Duodenal mucosa (tissue), 2 donors: ENCODE results near the gene OSGIN1.

Source experiments
- H3K27ac ChIP-seq: one replicate; pipeline ENCODE4 v1.7.0; 2013; ENCODE audit warnings: low read depth, low read length
- H3K27me3 ChIP-seq, 2 donors: one replicate each; pipeline ENCODE4 v1.7.0; 2013; ENCODE audit warnings: low read length in 2 of 2, control low read depth in 1 of 2; ENCODE audit not compliant: insufficient read depth in 2 of 2, control insufficient read depth in 1 of 2
- H3K36me3 ChIP-seq, 2 donors: one replicate each; pipeline ENCODE4 v1.7.0; 2013; ENCODE audit warnings: low read length in 2 of 2, control low read depth in 1 of 2; ENCODE audit not compliant: insufficient read depth in 2 of 2, control insufficient read depth in 1 of 2
- H3K4me1 ChIP-seq, 2 donors: one replicate each; pipeline ENCODE4 v1.7.0; 2013; ENCODE audit warnings: low read length in 2 of 2, control low read depth in 1 of 2; ENCODE audit not compliant: insufficient read depth in 2 of 2, control insufficient read depth in 1 of 2
- H3K4me3 ChIP-seq, 2 donors: one replicate each; pipeline ENCODE4 v1.7.0; 2013; ENCODE audit warnings: low read length in 2 of 2, low read depth in 1 of 2
- H3K9ac ChIP-seq, 2 donors: one replicate each; pipeline ENCODE4 v1.7.0; 2013; ENCODE audit warnings: low read length in 2 of 2, low read depth in 1 of 2
- H3K9me3 ChIP-seq, 2 donors: one replicate each; pipeline ENCODE4 v1.7.0; 2013; ENCODE audit warnings: low read length in 2 of 2, control low read depth in 1 of 2; ENCODE audit not compliant: control insufficient read depth in 1 of 2

The OSGIN1 gene

DNA sequence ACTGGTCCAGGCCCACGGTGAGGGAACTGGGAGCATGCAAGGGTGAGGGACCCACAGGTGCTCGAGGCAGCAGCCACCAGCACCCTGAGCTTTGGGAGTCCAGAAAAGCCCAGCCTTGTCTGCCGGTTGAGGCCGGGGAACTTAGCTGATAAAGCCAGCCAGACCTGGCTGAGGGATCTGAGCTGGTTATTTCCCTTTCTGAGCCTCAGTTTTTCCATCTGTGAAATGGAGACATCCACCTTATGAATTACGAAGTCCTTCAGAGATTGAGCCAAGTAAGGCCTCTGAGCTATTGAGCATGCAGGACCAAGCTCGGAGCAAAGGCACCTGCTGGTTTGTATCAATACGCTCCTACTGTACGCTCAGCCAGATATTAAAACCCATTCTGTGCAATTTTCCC, 28.8 kb downstream of the OSGIN1 start:
- Histone ChIP-seq H3K9ac (no peak overlapping the region), H3K4me3 (no peak overlapping the region), H3K36me3 (no peaks in the 10 kb centered on the region), H3K4me1 (no peaks in the 10 kb centered on the region), H3K27me3 (no peaks in the 10 kb centered on the region), H3K27ac (no peak overlapping the region), H3K9me3 (peaks cover 7 to 10% of the 10 kb centered on the region in 2 donors)

DNA sequence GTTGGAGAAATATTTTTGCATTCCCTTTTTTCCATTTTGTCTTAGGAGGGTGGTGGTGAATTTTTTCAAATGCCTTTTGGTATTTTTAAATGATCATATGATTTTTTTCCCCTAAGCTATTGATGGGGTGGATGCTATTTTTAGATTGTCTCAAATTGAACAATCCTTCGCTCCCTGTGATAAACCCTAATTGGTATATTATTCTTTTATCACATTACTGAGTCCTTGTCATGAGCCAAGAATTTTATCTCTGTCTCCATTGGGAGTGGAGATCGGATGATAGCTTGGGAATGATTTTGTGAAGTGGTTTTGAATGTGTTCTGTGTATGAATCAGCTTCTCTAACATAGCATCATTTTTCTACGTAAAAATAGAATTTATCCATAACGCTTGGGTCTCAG, 30.5 kb downstream of the OSGIN1 start:
- Histone ChIP-seq H3K9ac (no peak overlapping the region), H3K27me3 (no peaks in the 10 kb centered on the region), H3K9me3 (peaks cover 4 to 6% of the 10 kb centered on the region in 2 donors), H3K4me3 (no peak overlapping the region), H3K4me1 (no peaks in the 10 kb centered on the region), H3K36me3 (no peaks in the 10 kb centered on the region), H3K27ac (no peak overlapping the region)

DNA sequence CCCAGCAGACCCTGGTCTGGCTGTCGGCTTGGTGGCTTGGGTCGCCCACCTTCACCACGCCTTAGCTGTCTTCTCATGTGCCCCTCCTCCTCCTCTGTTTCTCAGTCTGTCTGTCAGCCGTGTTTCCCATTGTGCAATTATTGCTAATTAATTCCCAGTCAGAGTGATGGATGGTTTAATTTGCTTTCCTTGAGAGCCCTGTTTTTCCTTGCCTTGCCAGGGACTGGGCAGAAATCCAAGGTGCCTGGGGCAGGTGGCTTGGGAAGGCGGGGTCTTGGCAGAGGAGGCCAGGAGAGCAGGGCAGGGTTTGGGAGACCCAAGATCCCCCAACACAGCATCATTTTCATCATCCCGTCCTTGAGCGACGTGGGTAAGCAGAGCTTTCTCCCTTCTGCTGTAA, 36.3 kb downstream of the OSGIN1 start:
- no peak overlapping the region for H3K4me3 ChIP-seq
- H3K4me1 ChIP-seq: peaks cover 5 to 8% of the 10 kb centered on the region in 2 donors
- no peak overlapping the region for H3K9ac ChIP-seq
- peaks cover 4 to 11% of the 10 kb centered on the region in 2 donors for H3K27me3 ChIP-seq
- no peaks in the 10 kb centered on the region for H3K36me3 ChIP-seq
- no peak overlapping the region for H3K27ac ChIP-seq
- no peaks in the 10 kb centered on the region for H3K9me3 ChIP-seq

DNA sequence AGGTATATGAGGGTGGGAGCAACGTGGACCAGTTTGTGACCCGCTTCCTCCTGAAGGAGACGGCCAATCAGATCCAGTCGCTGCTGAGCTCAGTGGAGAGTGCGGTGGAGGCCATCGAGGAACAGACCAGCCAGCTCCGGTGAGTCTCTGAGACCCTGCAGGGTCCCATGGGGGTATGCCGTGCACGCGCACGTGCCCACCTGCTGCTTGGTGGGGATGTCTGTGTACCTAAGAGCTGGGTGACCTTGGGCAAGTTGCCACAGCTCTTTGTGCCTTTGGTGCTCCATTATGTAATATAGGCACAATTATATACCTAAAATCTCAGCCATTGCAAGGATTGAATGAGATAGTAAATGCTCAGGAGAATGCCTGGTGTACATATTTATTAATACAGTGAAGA, 37.5 kb downstream of the OSGIN1 start:
- Histone ChIP-seq H3K9ac (no peak overlapping the region), H3K4me3 (no peak overlapping the region), H3K9me3 (no peaks in the 10 kb centered on the region), H3K27me3 (peaks cover 4 to 11% of the 10 kb centered on the region in 2 donors), H3K36me3 (no peaks in the 10 kb centered on the region), H3K4me1 (peaks cover 5 to 8% of the 10 kb centered on the region in 2 donors), H3K27ac (no peak overlapping the region)

DNA sequence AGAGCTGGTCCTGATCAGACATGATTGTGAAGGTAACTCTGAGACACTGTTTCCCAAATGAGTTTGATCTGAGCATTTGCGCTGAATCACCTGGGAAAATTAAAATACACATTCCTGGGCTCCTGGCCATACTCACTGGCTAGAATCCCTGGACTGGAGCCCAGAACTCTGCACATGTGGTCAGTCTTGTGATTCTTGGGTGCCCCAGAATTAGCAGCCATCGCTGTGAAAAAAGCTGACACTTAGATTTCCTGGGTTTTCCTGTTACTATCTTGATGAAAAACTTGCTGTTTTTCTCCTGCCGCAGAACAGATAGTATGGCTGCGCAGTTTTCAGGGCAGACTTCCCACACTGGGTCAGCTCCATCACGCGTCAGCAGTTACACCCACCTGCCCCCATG, 39.6 kb downstream of the OSGIN1 start:
- Histone ChIP-seq H3K27ac (no peak overlapping the region), H3K9ac (no peak overlapping the region), H3K36me3 (no peaks in the 10 kb centered on the region), H3K9me3 (no peaks in the 10 kb centered on the region), H3K27me3 (peaks cover 4 to 15% of the 10 kb centered on the region in 2 donors), H3K4me1 (peaks cover 5 to 8% of the 10 kb centered on the region in 2 donors), H3K4me3 (no peak overlapping the region)

DNA sequence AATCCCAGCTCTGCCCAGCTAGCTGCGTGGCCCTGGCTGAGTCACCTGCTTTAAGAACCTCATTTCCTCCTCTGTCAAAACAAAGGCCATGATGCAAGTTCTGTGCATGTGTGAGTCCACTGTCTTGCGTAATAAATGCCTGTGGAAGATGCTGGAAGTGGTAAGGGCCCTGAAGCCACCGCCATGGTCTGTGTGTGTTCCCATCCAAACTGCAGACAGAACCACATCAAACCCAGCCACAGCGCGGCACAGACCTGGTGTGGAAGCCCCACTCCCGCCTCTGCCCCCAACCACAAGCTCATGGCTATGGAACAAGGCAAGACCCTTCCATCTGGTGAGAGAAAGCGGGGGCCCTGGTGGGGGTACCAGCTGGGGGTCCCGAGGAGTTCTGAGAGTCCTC, 41.0 kb downstream of the OSGIN1 start:
- H3K36me3 ChIP-seq: no peaks in the 10 kb centered on the region

DNA sequence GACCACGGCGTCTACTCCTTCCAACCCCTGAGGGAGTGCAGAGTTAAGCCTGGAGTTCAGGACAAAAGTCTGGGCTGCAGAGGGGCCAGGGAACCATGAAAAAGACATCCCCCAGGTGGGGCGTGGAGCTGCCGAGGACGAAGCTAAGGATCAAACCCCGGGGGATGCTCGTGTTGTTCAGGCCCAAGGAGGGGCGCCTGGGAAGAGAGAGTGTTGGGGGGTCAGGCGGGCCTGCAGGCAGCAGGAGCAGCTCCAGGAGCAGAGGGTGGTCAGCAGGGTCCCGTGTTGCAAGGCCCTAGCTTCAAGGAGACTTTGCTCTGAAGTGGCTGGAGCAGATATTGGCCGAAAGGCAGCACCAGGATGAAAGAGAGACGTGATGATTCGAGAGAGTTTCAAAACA, 41.7 kb downstream of the OSGIN1 start:
- peaks cover 5 to 8% of the 10 kb centered on the region in 2 donors for H3K4me1 ChIP-seq
- H3K9me3 ChIP-seq: no peaks in the 10 kb centered on the region
- H3K4me3 ChIP-seq: no peak overlapping the region
- H3K27me3 ChIP-seq: peaks cover 3 to 9% of the 10 kb centered on the region in 2 donors
- no peak overlapping the region for H3K27ac ChIP-seq
- H3K36me3 ChIP-seq: no peaks in the 10 kb centered on the region
- H3K9ac ChIP-seq: no peak overlapping the region

More for the DNA sequence above, 41.0 kb downstream of the OSGIN1 start:
- Histone ChIP-seq H3K4me3 (no peak overlapping the region), H3K27ac (no peak overlapping the region), H3K9me3 (no peaks in the 10 kb centered on the region), H3K9ac (no peak overlapping the region), H3K27me3 (peaks cover 7 to 14% of the 10 kb centered on the region in 2 donors), H3K4me1 (peaks cover 5 to 8% of the 10 kb centered on the region in 2 donors)

DNA sequence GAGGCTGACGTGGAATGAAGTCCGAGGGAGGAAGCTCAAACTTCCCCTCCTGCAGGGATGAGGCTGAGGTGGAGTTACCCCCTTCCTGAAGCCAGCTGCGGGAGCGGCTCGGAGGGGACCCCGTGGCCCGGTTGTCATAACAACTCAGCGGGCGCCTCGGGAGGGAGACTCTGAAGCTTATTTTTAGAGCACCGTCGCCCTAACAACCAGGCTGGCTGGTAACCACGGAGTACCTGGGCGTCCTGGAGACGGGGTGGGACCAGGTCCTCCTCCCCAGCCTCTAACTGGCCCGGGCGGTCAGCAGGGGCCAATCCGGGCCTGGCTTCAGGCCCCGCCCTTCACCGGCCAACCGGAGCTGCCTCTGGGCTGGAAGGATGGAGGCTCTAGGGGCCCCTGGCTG, 42.7 kb downstream of the OSGIN1 start:
- H3K36me3 ChIP-seq: no peaks in the 10 kb centered on the region
- peaks cover 5 to 8% of the 10 kb centered on the region in 2 donors for H3K4me1 ChIP-seq
- H3K9me3 ChIP-seq: no peaks in the 10 kb centered on the region
- no peak overlapping the region for H3K27ac ChIP-seq
- H3K27me3 ChIP-seq: peaks cover 3 to 4% of the 10 kb centered on the region in 2 donors
- no peak overlapping the region for H3K9ac ChIP-seq
- H3K4me3 ChIP-seq: no peak overlapping the region

DNA sequence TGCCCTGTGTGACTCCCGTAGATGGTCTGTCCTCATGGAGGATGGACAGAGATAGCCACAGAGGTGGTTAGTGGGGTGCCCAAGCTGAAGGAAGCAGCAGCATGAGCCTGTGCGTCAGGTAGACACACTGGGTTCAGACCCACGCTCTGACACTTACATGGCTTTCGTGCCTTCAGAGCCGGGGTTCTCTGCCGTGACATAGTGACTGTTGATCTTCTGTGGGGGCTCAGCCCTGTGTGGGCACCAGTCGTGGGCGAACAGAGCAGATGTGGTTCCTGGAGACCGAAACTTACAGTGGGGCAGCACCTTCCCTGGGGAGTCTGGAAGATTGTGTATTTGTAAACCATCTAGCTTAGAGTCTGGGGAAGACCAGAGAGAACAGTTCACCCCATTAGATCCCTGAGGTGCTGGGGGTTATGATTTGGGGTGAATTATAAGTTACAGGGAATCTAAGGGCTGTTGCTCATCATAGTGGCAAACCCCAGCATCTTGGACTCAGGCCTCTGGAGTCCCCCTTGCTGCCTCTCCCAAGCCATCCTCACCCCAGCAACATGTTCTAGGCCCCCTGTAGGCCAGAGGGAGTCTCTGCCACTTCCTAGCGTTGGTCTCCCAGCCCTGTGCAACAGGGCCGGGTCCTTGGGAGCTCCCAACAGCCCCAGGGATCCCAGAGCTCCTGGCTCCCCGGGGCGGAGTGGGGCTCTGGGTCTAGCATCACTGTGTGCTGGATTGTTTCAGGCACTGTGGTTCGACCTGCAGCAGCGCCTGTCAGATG, 43.6 kb downstream of the OSGIN1 start:
- Histone ChIP-seq H3K27me3 (peaks cover 3 to 4% of the 10 kb centered on the region in 2 donors), H3K4me3 (no peak overlapping the region), H3K27ac (no peak overlapping the region), H3K9ac (no peak overlapping the region), H3K9me3 (no peaks in the 10 kb centered on the region), H3K4me1 (peaks cover 5 to 8% of the 10 kb centered on the region in 2 donors), H3K36me3 (no peaks in the 10 kb centered on the region)

DNA sequence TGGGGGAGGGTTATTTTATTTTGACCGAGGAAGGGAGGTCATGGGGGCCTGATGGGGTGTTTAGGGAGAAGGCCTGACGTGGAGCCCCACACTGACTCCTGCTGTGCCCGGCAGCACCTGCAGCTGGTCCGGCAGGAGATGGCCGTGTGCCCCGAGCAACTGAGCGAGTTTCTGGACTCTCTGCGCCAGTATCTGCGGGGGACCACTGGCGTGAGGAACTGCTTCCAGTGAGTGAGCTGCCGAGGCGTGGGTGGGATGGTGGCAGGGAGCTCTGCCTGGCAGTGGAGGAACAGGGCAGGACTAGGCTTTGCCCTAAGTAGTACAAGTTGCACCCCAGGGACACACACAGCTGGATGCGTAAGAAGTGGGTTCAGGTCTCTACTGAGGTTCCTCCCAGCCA, 45.1 kb downstream of the OSGIN1 start:
- Histone ChIP-seq H3K27me3 (peaks cover 3 to 4% of the 10 kb centered on the region in 2 donors), H3K4me3 (no peak overlapping the region), H3K27ac (no peak overlapping the region), H3K4me1 (peaks cover 2 to 4% of the 10 kb centered on the region in 2 donors), H3K9me3 (no peaks in the 10 kb centered on the region), H3K9ac (no peak overlapping the region), H3K36me3 (no peaks in the 10 kb centered on the region)
